ENCODE results near the gene CFAP61. TPM values are rescaled to one million over a fixed set of nuclear protein-coding genes. Genes with fewer than 3 reads are reported as not detected.

CFAP61 gene
- total RNA-seq, 5 donors from 2014 or later (not counting 1 experiment from before 2014, with no cell fraction given): not detected

DNA sequence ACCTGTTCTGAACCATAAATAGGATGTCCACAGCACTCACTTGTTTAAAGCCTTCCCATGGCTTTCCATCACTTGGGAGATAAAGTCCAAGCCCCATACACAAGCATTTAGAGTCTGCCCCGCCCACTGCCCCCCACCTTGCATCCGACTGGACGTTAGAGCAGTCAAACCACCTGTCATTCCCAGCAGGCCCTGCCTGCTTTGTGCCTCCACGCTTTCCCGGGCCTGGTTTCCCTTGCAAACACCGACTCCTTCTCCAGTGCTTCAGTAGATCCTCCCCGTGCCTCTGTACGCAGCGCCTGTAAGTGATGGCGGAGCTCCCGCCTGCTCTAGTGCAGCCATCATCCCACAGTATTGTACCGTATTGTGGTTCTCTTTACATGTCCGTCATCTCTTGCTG lies 277.2 kb downstream of the CFAP61 start:
- ATAC-seq (replicated peaks in 1 of 4) (no peak), DNase-seq (no peak)
- no peaks in the 10 kb centered on the region for H3K4me1 ChIP-seq (ENCODE audit: control insufficient read depth in 1 of 2, extremely low read depth in 1 of 2, insufficient read depth in 2 of 2, low read length in 2 of 2)
- no peak overlapping the region for H3K27ac Mint-ChIP-seq
- no peaks in the 10 kb centered on the region for H3K36me3 Mint-ChIP-seq
- no peaks in the 10 kb centered on the region for H3K9me3 Mint-ChIP-seq
- no peak overlapping the region for H3K4me3 Mint-ChIP-seq
- ChIA-PET POLR2A (no interaction called here), CTCF (no interaction called here)
- H3K27ac ChIP-seq (ENCODE audit: low read length): no peak overlapping the region
- no peak overlapping the region for H3K4me3 ChIP-seq (ENCODE audit: control insufficient read depth in 1 of 2, extremely low read depth in 1 of 2, low read length in 1 of 2)
- H3K9me3 ChIP-seq: no peaks in the 10 kb centered on the region
- H3K27me3 ChIP-seq (replicated peaks in 1 of 2; ENCODE audit: control insufficient read depth in 2 of 2, extremely low read depth in 1 of 2, insufficient read depth in 2 of 2, low read length in 1 of 2): peaks cover 0 to 16% of the 10 kb centered on the region in 2 experiments
- no peaks in the 10 kb centered on the region for H3K36me3 ChIP-seq (ENCODE audit: control insufficient read depth in 2 of 2, extremely low read depth in 1 of 2, insufficient read depth in 1 of 2, low read length in 1 of 2)
- WGBS (ENCODE audit: insufficient coverage): 85% methylated on average over 13 of the region's 13 CpGs
- H3K4me1 Mint-ChIP-seq: no peaks in the 10 kb centered on the region
- H3K27me3 Mint-ChIP-seq: peaks cover 20 to 22% of the 10 kb centered on the region in 2 donors

DNA sequence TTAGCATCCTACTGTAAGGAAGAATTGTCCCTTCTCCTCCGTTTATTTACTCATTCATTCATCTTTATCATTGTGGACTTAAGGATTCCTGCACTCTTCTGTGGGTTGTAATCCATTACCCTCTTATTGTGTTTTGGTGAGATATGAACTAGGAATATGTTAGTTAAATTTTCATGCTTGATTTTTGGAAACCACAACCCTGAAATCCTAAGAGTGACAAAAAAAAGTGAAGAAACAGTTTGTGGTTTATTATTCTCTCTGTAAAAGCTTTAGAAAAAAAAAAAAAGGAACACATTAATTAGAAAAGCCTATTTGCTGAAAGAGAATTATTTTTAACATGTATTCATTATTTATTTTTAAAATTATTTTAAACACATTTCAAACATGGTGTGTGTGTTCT lies 278.8 kb downstream of the CFAP61 start:
- no CpG with 5 or more reads among the region's 1 CpG for WGBS (ENCODE audit: insufficient coverage)
- H3K27me3 Mint-ChIP-seq: peaks cover 20 to 22% of the 10 kb centered on the region in 2 donors
- peaks cover 0 to 3% (median 0%) of the 10 kb centered on the region in 3 donors for H3K9me3 Mint-ChIP-seq
- no peak for ATAC-seq (replicated peaks in 1 of 4)
- H3K4me1 ChIP-seq (ENCODE audit: control insufficient read depth in 1 of 2, extremely low read depth in 1 of 2, insufficient read depth in 2 of 2, low read length in 2 of 2): no peaks in the 10 kb centered on the region
- ChIA-PET POLR2A (no interaction called here), CTCF (no interaction called here)
- DNase-seq: no peak
- H3K9me3 ChIP-seq: no peaks in the 10 kb centered on the region
- H3K27ac ChIP-seq (ENCODE audit: low read length): no peak overlapping the region
- no peaks in the 10 kb centered on the region for H3K4me1 Mint-ChIP-seq
- H3K36me3 Mint-ChIP-seq: no peaks in the 10 kb centered on the region
- no peak overlapping the region for H3K4me3 Mint-ChIP-seq
- peaks cover 0 to 16% of the 10 kb centered on the region in 2 experiments for H3K27me3 ChIP-seq (replicated peaks in 1 of 2; ENCODE audit: control insufficient read depth in 2 of 2, extremely low read depth in 1 of 2, insufficient read depth in 2 of 2, low read length in 1 of 2)
- H3K27ac Mint-ChIP-seq: no peak overlapping the region
- H3K4me3 ChIP-seq (ENCODE audit: control insufficient read depth in 1 of 2, extremely low read depth in 1 of 2, low read length in 1 of 2): no peak overlapping the region
- H3K36me3 ChIP-seq (ENCODE audit: control insufficient read depth in 2 of 2, extremely low read depth in 1 of 2, insufficient read depth in 1 of 2, low read length in 1 of 2): no peaks in the 10 kb centered on the region

GRCh38 chr20:20331817-20332216 lies 279.5 kb downstream of the CFAP61 start:
- ChIA-PET POLR2A (no interaction called here), CTCF (no interaction called here)
- peaks cover 20 to 22% of the 10 kb centered on the region in 2 donors for H3K27me3 Mint-ChIP-seq
- H3K4me3 ChIP-seq (ENCODE audit: control insufficient read depth in 1 of 2, extremely low read depth in 1 of 2, low read length in 1 of 2): no peak overlapping the region
- no peak overlapping the region for H3K4me3 Mint-ChIP-seq
- no peak overlapping the region for H3K27ac ChIP-seq (ENCODE audit: low read length)
- ATAC-seq (replicated peaks in 1 of 4) (no peak), DNase-seq (no peak)
- H3K27me3 ChIP-seq (replicated peaks in 1 of 2; ENCODE audit: control insufficient read depth in 2 of 2, extremely low read depth in 1 of 2, insufficient read depth in 2 of 2, low read length in 1 of 2): peaks cover 0 to 16% of the 10 kb centered on the region in 2 experiments
- peaks cover 0 to 3% (median 0%) of the 10 kb centered on the region in 3 donors for H3K9me3 Mint-ChIP-seq
- H3K4me1 Mint-ChIP-seq: no peaks in the 10 kb centered on the region
- no peaks in the 10 kb centered on the region for H3K36me3 ChIP-seq (ENCODE audit: control insufficient read depth in 2 of 2, extremely low read depth in 1 of 2, insufficient read depth in 1 of 2, low read length in 1 of 2)
- no CpG with 5 or more reads among the region's 2 CpGs for WGBS (ENCODE audit: insufficient coverage)
- H3K36me3 Mint-ChIP-seq: no peaks in the 10 kb centered on the region
- H3K4me1 ChIP-seq (ENCODE audit: control insufficient read depth in 1 of 2, extremely low read depth in 1 of 2, insufficient read depth in 2 of 2, low read length in 2 of 2): no peaks in the 10 kb centered on the region
- no peaks in the 10 kb centered on the region for H3K9me3 ChIP-seq
- no peak overlapping the region for H3K27ac Mint-ChIP-seq

GRCh38 chr20:20333866-20334265 lies 281.5 kb downstream of the CFAP61 start:
- no peak overlapping the region for H3K4me3 Mint-ChIP-seq
- no peaks in the 10 kb centered on the region for H3K36me3 ChIP-seq (ENCODE audit: control insufficient read depth in 2 of 2, extremely low read depth in 1 of 2, insufficient read depth in 1 of 2, low read length in 1 of 2)
- POLR2A ChIA-PET: no interaction called here
- H3K27me3 Mint-ChIP-seq: peaks cover 16 to 17% of the 10 kb centered on the region in 2 donors
- peaks cover 0 to 3% (median 0%) of the 10 kb centered on the region in 3 donors for H3K9me3 Mint-ChIP-seq
- WGBS (ENCODE audit: insufficient coverage): 68% methylated on average over 3 of the region's 6 CpGs
- H3K27me3 ChIP-seq (replicated peaks in 1 of 2; ENCODE audit: control insufficient read depth in 2 of 2, extremely low read depth in 1 of 2, insufficient read depth in 2 of 2, low read length in 1 of 2): peaks cover 0 to 16% of the 10 kb centered on the region in 2 experiments
- no peaks in the 10 kb centered on the region for H3K9me3 ChIP-seq
- H3K4me3 ChIP-seq (ENCODE audit: control insufficient read depth in 1 of 2, extremely low read depth in 1 of 2, low read length in 1 of 2): no peak overlapping the region
- H3K27ac ChIP-seq (ENCODE audit: low read length): no peak overlapping the region
- CTCF ChIA-PET: no interaction called here
- no peaks in the 10 kb centered on the region for H3K36me3 Mint-ChIP-seq
- no peak overlapping the region for H3K27ac Mint-ChIP-seq
- no peaks in the 10 kb centered on the region for H3K4me1 ChIP-seq (ENCODE audit: control insufficient read depth in 1 of 2, extremely low read depth in 1 of 2, insufficient read depth in 2 of 2, low read length in 2 of 2)
- no peak for DNase-seq
- no peak for ATAC-seq (replicated peaks in 1 of 4)
- H3K4me1 Mint-ChIP-seq: no peaks in the 10 kb centered on the region

- Mint-ChIP-seq H3K36me3 (no peaks in the 10 kb centered on the region), H3K4me1 (no peaks in the 10 kb centered on the region), H3K9me3 (peaks cover 0 to 3% (median 0%) of the 10 kb centered on the region in 3 donors), H3K27ac (no peak overlapping the region), H3K4me3 (no peak overlapping the region), H3K27me3 (peaks cover 10 to 12% of the 10 kb centered on the region in 2 donors)
- ChIA-PET POLR2A (no interaction called here), CTCF (no interaction called here)
- Histone ChIP-seq H3K27ac (ENCODE audit: low read length) (no peak overlapping the region), H3K27me3 (replicated peaks in 1 of 2; ENCODE audit: control insufficient read depth in 2 of 2, extremely low read depth in 1 of 2, insufficient read depth in 2 of 2, low read length in 1 of 2) (peaks cover 0 to 12% of the 10 kb centered on the region in 2 experiments), H3K36me3 (ENCODE audit: control insufficient read depth in 2 of 2, extremely low read depth in 1 of 2, insufficient read depth in 1 of 2, low read length in 1 of 2) (no peaks in the 10 kb centered on the region), H3K4me3 (ENCODE audit: control insufficient read depth in 1 of 2, extremely low read depth in 1 of 2, low read length in 1 of 2) (no peak overlapping the region), H3K9me3 (no peaks in the 10 kb centered on the region), H3K4me1 (ENCODE audit: control insufficient read depth in 1 of 2, extremely low read depth in 1 of 2, insufficient read depth in 2 of 2, low read length in 2 of 2) (no peaks in the 10 kb centered on the region)
- WGBS (ENCODE audit: insufficient coverage): 7% methylated on average over 5 of the region's 5 CpGs
- DNase-seq (no peak), ATAC-seq (replicated peaks in 1 of 4) (no peak)
Observed at GRCh38 chr20:20334489-20334888, 282.2 kb downstream of the CFAP61 start.

GRCh38 chr20:20338133-20338730 lies 285.9 kb downstream of the CFAP61 start:
- ChIA-PET CTCF (no interaction called here), POLR2A (no interaction called here)
- DNase-seq: no peak
- Mint-ChIP-seq H3K27me3 (peaks cover 0 to 2% of the 10 kb centered on the region in 2 donors), H3K27ac (no peak overlapping the region), H3K9me3 (peaks cover 0 to 3% (median 0%) of the 10 kb centered on the region in 3 donors), H3K4me3 (no peak overlapping the region), H3K4me1 (no peaks in the 10 kb centered on the region), H3K36me3 (no peaks in the 10 kb centered on the region)
- H3K4me3 ChIP-seq (ENCODE audit: control insufficient read depth in 1 of 2, extremely low read depth in 1 of 2, low read length in 1 of 2): no peak overlapping the region
- peaks cover 0 to 8% of the 10 kb centered on the region in 2 experiments for H3K27me3 ChIP-seq (replicated peaks in 1 of 2; ENCODE audit: control insufficient read depth in 2 of 2, extremely low read depth in 1 of 2, insufficient read depth in 2 of 2, low read length in 1 of 2)
- H3K9me3 ChIP-seq: no peaks in the 10 kb centered on the region
- no peak overlapping the region for H3K27ac ChIP-seq (ENCODE audit: low read length)
- 91% methylated on average over 11 of the region's 14 CpGs for WGBS (ENCODE audit: insufficient coverage)
- H3K4me1 ChIP-seq (ENCODE audit: control insufficient read depth in 1 of 2, extremely low read depth in 1 of 2, insufficient read depth in 2 of 2, low read length in 2 of 2): no peaks in the 10 kb centered on the region
- ATAC-seq (replicated peaks in 1 of 4): no peak
- H3K36me3 ChIP-seq (ENCODE audit: control insufficient read depth in 2 of 2, extremely low read depth in 1 of 2, insufficient read depth in 1 of 2, low read length in 1 of 2): no peaks in the 10 kb centered on the region

- DNase-seq: no peak
- H3K4me3 Mint-ChIP-seq: no peak overlapping the region
- 86% methylated on average over 13 of the region's 16 CpGs for WGBS (ENCODE audit: insufficient coverage)
- POLR2A ChIA-PET: no interaction called here
- H3K27me3 Mint-ChIP-seq: peaks cover 3 to 4% of the 10 kb centered on the region in 2 donors
- CTCF ChIA-PET: no interaction called here
- Histone ChIP-seq H3K27ac (ENCODE audit: low read length) (no peak overlapping the region), H3K4me1 (ENCODE audit: control insufficient read depth in 1 of 2, extremely low read depth in 1 of 2, insufficient read depth in 2 of 2, low read length in 2 of 2) (no peaks in the 10 kb centered on the region), H3K27me3 (replicated peaks in 1 of 2; ENCODE audit: control insufficient read depth in 2 of 2, extremely low read depth in 1 of 2, insufficient read depth in 2 of 2, low read length in 1 of 2) (peaks cover 0 to 11% of the 10 kb centered on the region in 2 experiments), H3K36me3 (ENCODE audit: control insufficient read depth in 2 of 2, extremely low read depth in 1 of 2, insufficient read depth in 1 of 2, low read length in 1 of 2) (no peaks in the 10 kb centered on the region), H3K9me3 (no peaks in the 10 kb centered on the region), H3K4me3 (ENCODE audit: control insufficient read depth in 1 of 2, extremely low read depth in 1 of 2, low read length in 1 of 2) (no peak overlapping the region)
- peaks cover 0 to 2% (median 0%) of the 10 kb centered on the region in 3 donors for H3K9me3 Mint-ChIP-seq
- H3K27ac Mint-ChIP-seq: no peak overlapping the region
- no peaks in the 10 kb centered on the region for H3K36me3 Mint-ChIP-seq
- no peak for ATAC-seq (replicated peaks in 1 of 4)
- H3K4me1 Mint-ChIP-seq: no peaks in the 10 kb centered on the region
Observed at GRCh38 chr20:20340443-20340842, 288.1 kb downstream of the CFAP61 start.

Measured in T-cell (primary cell).